Immature natural killer cell (primary cell): ENCODE results near the gene RNF126. TPM values are rescaled to one million over a fixed set of nuclear protein-coding genes. Genes with fewer than 3 reads are reported as not detected.
"Not testable (repeated sequence)": the region's sequence is repeated elsewhere in the genome, so short reads cannot be mapped to it uniquely, and the experiment has no call there.

Source experiments
- DNase-seq, 3 donors: peaks; one replicate each; pipeline ENCODE4 v3.0.0; 2022; ENCODE audit warnings: mixed read lengths in 1 of 3
- H3K27ac Mint-ChIP-seq, 6 donors: one replicate each; pipeline ENCODE4 v1.8.0; 2020; ENCODE audit warnings: mixed read lengths in 6 of 6, mild to moderate bottlenecking in 5 of 6, inconsistent platforms in 4 of 6, moderate library complexity in 3 of 6
- H3K27me3 Mint-ChIP-seq, 3 donors: one replicate each; pipeline ENCODE4 v1.8.0; 2020 to 2021; ENCODE audit warnings: low read depth in 3 of 3, mild to moderate bottlenecking in 3 of 3, mixed read lengths in 3 of 3, moderate library complexity in 3 of 3, inconsistent platforms in 1 of 3
- H3K36me3 Mint-ChIP-seq, 3 donors: one replicate each; pipeline ENCODE4 v1.8.0; 2020; ENCODE audit warnings: mixed read lengths in 3 of 3, inconsistent platforms in 2 of 3, mild to moderate bottlenecking in 2 of 3
- H3K4me1 Mint-ChIP-seq, 2 donors: one replicate each; pipeline ENCODE4 v1.8.0; 2020; ENCODE audit warnings: inconsistent platforms in 2 of 2, mild to moderate bottlenecking in 2 of 2, mixed read lengths in 2 of 2, moderate library complexity in 1 of 2
- H3K4me3 Mint-ChIP-seq, 5 donors: one replicate each; pipeline ENCODE4 v1.8.0; 2020; ENCODE audit warnings: mild to moderate bottlenecking in 5 of 5, mixed read lengths in 5 of 5, inconsistent platforms in 3 of 5, moderate library complexity in 3 of 5
- H3K9me3 Mint-ChIP-seq, 6 donors: one replicate each; pipeline ENCODE4 v1.8.0; 2020; ENCODE audit warnings: mild to moderate bottlenecking in 6 of 6, mixed read lengths in 6 of 6, inconsistent platforms in 4 of 6, moderate library complexity in 3 of 6
- polyA plus RNA-seq, 3 donors: library from polyadenylated mRNA; unstranded; fragments of 300-500 nt; fragmentation: Illumina TruSeq; gene quantifications; one replicate each; pipeline ENCODE4 v1.2.3, GENCODE V29; 2021

RNF126 gene
- polyA plus RNA-seq = 100 to 1,000 TPM in 1 of 3 donors, 10 to 100 TPM in 2; 78.7 to 119 (median 94.4) TPM

DNA sequence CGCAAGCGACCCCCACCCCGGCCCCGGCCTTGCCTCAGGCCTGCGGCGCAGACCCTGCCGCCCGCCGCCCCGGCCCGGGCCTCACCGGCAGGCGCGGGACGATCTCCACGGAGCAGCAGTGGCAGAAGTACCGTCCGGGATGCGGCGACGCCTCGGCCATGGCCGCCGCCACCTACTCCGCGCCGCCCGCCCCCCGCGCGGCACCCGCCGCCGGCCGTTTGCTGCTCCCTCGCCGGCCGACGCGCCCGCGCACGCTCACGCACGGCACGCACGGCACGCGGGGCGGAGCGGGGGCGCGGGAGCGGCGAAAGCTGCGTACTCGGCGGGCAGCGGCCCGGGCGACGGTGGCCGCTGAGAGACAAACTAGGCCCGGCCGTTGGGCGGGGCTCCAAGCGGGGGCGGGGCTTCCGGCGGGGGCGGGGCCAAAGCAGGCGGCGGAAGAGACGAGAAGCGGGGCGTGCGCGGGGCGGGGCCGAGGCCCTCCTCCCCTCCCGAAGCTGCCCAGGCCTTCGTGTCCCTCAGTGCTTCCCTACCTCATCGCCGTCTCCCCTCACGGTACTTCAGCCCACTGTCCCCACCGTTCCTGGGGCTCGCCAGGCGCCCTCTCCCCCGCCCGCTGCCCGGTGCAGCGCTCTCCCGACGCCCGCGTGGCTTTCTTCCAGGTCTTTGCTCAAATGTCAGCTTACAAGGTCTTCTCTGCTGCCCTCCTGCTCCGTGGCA is at the start of gene RNF126:
TSS of gene RNF126 (minus strand) at position 253 of the 720 bp plus-strand sequence. CDS start at position 160, 93 bp downstream.
- peaks cover 33 to 44% of the 10 kb centered on the region in 2 donors for H3K4me1 Mint-ChIP-seq
- no peaks in the 10 kb centered on the region for H3K36me3 Mint-ChIP-seq
- peaks cover 0 to 2% (median 0%) of the 10 kb centered on the region in 6 donors for H3K9me3 Mint-ChIP-seq
- peak; percentile 87 to 92 (median 91) for DNase-seq
- H3K27me3 Mint-ChIP-seq = peaks cover 30 to 47% (median 37%) of the 10 kb centered on the region in 3 donors
- peak within 1 kb of the TSS; percentile 94 to 99 (median 96) for H3K4me3 Mint-ChIP-seq
- H3K27ac Mint-ChIP-seq = peak within 1 kb of the TSS; percentile 98 to 100 (median 99)

DNA sequence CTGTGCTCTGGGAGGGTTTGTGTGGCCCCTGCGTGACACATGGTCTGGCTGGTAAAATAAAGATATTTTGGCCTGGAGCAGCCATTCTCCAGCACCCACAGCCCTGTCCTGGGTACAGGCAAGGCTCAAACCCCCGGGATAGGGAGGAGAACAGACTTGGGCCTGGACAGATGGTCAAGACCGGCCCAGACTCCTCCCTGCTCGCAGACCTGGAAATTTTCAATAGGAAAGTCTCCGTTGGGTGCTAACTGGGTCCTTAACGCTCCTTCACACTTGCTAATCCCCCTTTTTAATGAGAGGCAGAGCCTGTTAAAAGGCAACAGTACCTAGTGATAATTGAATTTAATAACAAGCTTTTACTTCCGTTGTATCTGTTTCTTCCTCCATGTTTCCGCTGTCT is 48.2 kb upstream of the RNF126 start:
- Mint-ChIP-seq H3K4me3 (peak overlapping the region in 2 of 5 donors; percentile 25 to 27), H3K27ac (no peak overlapping the region), H3K36me3 (no peaks in the 10 kb centered on the region), H3K27me3 (peaks cover 5 to 29% (median 18%) of the 10 kb centered on the region in 3 donors), H3K9me3 (no peaks in the 10 kb centered on the region), H3K4me1 (peaks cover 0 to 2% of the 10 kb centered on the region in 2 donors)
- no peak for DNase-seq

DNA sequence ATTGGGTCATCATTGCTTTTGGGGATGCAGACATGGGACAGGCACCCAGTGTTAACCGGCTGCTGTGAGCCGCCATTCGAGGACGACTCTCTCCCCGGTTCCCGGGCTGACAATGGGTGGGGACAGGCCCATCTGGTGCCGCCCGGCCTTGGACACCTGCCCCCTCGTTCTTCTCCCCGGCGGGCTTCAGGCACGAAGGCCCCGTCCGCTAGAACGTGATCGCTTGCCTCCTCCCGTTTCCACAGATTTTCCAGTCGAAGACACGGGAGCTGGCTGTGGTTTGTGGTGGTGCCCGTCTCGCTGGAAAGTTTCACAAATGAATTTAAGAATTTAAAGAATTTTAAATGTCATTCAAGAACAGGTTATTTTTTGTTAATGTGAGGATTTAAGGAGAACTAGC is 47.8 kb upstream of the RNF126 start:
- peaks cover 0 to 2% of the 10 kb centered on the region in 2 donors for H3K4me1 Mint-ChIP-seq
- no peaks in the 10 kb centered on the region for H3K9me3 Mint-ChIP-seq
- peaks cover 6 to 27% (median 18%) of the 10 kb centered on the region in 3 donors for H3K27me3 Mint-ChIP-seq
- H3K4me3 Mint-ChIP-seq = peak overlapping the region in 1 of 5 donors; percentile 7
- no peak for DNase-seq
- no peaks in the 10 kb centered on the region for H3K36me3 Mint-ChIP-seq
- no peak overlapping the region for H3K27ac Mint-ChIP-seq

DNA sequence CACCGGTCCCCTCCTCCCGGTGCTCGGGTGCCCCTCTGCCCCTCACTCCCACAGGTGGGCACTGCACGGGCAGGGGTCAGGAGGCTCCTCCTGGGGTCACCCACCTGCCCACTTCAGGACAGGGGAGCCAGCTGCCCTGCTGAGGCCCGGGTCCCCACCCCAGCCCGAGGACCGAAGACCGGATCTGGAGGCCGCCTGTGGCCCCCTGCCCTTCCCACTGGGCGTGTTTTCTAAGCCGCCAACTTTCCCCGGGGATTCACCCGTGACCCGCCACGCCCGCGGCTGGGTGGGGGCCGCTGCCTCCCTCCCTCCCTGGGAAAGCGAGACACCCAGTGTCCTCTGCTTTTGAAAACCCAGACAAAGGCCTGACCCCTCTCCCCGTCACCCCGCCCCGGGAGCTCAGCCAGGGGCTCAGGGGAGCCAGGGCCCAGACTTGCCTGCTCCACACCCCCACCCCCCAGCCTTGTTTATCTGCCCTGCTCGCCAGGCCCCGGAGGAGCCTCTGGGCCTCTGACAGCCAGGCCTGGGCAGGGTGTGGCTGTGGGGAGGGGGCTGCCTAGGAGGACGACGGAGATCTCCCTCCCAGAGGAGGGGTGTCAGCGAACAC is 47.1 kb upstream of the RNF126 start:
- Mint-ChIP-seq H3K4me1 (peaks cover 0 to 2% of the 10 kb centered on the region in 2 donors), H3K36me3 (no peaks in the 10 kb centered on the region), H3K27me3 (peaks cover 6 to 23% (median 15%) of the 10 kb centered on the region in 3 donors), H3K27ac (no peak overlapping the region), H3K9me3 (no peaks in the 10 kb centered on the region), H3K4me3 (no peak overlapping the region)
- no peak for DNase-seq

DNA sequence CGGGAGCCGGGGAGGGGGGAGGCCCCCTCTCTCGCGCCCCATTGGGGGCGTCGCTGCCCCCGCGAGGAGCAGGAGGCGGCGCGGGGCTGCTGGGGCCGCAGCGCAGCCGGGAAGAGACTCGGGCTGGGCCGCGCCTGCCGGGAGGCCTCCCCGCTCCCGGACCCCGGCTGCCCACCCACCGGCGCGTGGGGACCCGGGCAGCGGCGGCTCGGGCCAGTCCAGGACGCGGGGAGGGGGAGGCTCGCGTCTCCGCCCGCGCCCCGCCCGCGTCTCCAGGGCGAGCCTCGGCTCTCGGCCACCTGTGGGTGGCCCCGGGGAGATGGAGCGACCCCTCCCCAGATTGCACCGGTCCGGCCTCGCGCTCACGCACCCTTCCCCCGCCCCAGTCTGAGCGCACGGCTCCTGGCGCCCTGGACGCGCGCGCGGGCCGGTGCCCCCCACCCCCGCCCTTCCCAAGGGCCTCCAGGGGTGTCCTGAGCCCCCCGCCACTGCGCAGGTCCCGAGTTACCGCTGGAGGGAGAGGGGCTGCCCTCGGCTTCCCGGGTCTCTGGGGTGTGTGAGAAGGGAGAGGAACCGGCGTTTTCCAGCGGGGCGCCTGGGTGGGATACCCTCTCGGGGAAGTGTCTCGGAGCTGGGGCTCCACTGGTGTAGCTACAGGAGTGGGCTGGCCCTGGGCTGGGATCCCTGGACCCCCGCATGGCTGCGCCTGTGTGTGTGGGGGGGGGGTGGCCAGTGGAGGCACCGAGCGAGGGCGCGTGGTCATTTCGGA is 46.4 kb upstream of the RNF126 start:
- Mint-ChIP-seq H3K4me1 (peaks cover 0 to 4% of the 10 kb centered on the region in 2 donors), H3K36me3 (no peaks in the 10 kb centered on the region), H3K4me3 (no peak overlapping the region), H3K9me3 (no peaks in the 10 kb centered on the region), H3K27me3 (peaks cover 6 to 23% (median 15%) of the 10 kb centered on the region in 3 donors), H3K27ac (no peak overlapping the region)
- DNase-seq = no peak

DNA sequence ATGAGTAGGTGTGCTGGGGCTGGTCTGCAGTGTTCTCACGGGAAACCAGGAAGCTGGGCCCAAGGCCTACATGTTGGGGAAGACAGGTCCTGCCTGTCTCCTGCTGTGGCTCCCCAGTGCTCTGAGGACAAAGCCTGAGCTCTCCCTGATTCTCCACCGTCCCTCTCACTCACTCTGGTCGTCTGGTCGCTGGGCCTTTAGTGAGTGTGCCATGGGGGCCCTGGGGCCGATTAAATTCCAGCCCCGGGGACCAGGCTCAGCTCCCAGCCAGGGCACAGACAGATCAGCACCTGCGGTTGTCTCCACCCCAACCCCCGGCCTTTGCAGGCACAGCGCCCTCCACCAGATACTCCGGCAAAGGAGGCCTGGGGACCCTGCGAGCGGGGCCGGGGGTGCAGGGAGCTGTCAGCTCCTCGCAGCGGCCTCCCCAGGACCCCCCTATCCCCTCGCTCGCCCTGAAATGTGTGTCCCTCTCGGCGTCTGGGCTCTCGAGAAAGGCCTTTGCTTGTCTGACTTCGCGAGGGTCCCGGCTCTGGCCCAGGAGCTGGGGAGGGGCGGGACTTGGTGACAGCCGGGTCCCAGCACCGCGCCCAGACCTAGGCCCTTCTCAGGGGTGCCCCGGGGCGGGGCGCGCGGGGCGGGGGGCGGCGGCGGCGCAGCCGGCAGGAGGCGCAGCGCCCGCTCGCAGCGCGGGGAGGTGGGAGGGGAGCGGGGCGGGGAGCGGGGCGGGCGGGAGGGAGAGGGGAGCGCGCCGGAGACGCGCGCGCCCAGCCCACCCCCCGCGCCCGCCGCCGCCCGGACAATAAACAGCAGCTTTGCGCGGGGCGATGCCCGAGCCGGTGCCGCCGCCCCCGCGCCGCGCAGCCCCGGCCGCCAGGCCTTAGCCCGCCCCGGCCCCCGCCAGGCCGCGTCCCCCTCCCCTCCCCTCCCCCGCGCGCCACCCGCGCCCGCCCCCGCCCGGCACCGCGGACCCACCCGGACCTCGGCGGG is 45.4 kb upstream of the RNF126 start, which contains the start of gene PALM:
TSS of gene PALM (plus strand) at position 782 of the 990 bp plus-strand sequence. CDS start 212 bp downstream, outside the sequence.
- no peaks in the 10 kb centered on the region for H3K9me3 Mint-ChIP-seq
- DNase-seq = no peak
- peaks cover 0 to 8% of the 10 kb centered on the region in 2 donors for H3K4me1 Mint-ChIP-seq
- H3K27ac Mint-ChIP-seq = no peak within 1 kb of the TSS
- peaks cover 6 to 23% (median 15%) of the 10 kb centered on the region in 3 donors for H3K27me3 Mint-ChIP-seq
- H3K36me3 Mint-ChIP-seq = no peaks in the 10 kb centered on the region
- H3K4me3 Mint-ChIP-seq = peak within 1 kb of the TSS in 2 of 5 donors; percentile 49 to 71

DNA sequence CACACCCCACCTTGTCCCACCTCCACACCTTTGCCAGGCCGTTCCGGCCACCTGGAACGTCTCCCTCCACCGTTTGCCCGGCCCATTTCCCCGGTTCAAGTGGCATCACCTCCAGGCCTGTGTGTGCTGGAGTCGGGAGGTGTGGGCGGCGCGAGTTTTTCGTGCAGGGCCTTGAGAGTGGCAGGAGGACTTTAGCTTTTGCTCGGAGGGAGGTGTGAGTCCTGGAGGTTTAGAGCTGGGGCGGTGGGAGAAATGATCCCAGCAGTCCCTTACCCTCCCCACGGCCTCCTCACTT is 41.4 kb upstream of the RNF126 start:
- Mint-ChIP-seq H3K9me3 (no peaks in the 10 kb centered on the region), H3K27me3 (peaks cover 8 to 10% (median 10%) of the 10 kb centered on the region in 3 donors), H3K27ac (no peak overlapping the region), H3K36me3 (no peaks in the 10 kb centered on the region), H3K4me1 (peaks cover 6 to 17% of the 10 kb centered on the region in 2 donors), H3K4me3 (peak overlapping the region in 1 of 5 donors; percentile 35)
- DNase-seq = no peak

DNA sequence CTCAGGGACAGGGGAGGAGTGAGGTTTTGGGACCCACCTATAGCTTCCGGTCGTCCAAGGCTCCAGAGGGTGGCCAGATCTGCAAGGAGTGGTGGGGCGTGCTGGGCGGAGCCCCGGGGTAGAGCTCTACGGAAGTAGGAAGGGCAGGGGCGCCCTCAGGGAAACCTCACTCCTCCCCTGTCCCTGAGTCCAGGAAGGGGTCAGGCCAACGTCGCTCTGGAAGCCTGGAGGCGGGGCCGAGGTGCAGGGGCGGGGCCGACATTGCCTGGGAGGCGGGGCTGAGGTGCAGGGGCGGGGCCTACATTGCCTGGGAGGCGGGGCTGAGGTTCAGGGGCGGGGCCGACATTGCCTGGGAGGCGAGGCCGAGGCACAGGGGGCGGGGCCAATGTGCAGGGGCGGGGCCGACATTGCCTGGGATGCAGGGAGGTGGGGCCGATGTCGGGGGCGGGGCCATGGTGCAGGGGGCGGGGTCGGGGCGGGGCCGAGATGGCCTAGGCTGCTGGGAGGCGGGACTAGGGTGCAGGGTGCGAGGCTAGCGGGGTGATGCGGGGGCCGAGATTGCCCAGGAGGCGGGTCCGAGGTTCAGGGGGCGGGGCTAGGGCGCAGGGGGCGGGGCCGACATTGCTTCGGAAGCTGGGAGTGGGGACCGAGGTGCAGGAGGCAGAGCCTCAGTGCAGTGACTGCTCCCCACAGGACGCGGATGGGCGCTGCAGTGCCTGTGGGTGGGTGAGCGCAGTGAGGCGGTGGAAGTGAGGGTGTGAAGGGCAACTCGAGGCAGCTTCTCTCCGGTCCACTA is 40.8 kb upstream of the RNF126 start:
- DNase-seq = peak; percentile 64 to 65 (median 64)
- Mint-ChIP-seq H3K27me3 (peaks cover 8 to 10% (median 10%) of the 10 kb centered on the region in 3 donors), H3K4me3 (peak overlapping the region in 4 of 5 donors; percentile 19 to 73 (median 40)), H3K36me3 (no peaks in the 10 kb centered on the region), H3K27ac (peak overlapping the region in 1 of 6 donors; percentile 51), H3K4me1 (peaks cover 6 to 17% of the 10 kb centered on the region in 2 donors), H3K9me3 (no peaks in the 10 kb centered on the region)

DNA sequence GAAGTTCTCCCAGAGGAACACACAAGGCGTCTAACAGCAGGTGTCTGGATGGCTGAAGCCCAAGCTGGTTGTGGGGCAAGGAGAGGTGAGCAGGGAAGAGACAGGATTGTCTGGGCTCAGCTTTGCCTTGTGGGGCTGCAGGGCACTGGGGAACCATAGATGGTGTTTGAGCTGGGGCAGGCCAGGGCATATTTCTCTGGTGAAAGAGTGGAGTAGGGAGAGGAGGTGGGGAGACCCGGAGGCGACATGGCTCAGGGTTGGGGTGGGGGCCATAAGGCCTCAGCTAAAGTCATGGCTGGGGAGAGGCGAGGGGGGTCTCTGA is 40.3 kb upstream of the RNF126 start:
- Mint-ChIP-seq H3K27me3 (peaks cover 10% of the 10 kb centered on the region in 3 donors), H3K27ac (peak overlapping the region in 3 of 6 donors; percentile 25 to 67 (median 51)), H3K4me3 (peak overlapping the region in 4 of 5 donors; percentile 19 to 73 (median 56)), H3K9me3 (no peaks in the 10 kb centered on the region), H3K4me1 (peaks cover 6 to 17% of the 10 kb centered on the region in 2 donors), H3K36me3 (no peaks in the 10 kb centered on the region)
- DNase-seq = no peak

DNA sequence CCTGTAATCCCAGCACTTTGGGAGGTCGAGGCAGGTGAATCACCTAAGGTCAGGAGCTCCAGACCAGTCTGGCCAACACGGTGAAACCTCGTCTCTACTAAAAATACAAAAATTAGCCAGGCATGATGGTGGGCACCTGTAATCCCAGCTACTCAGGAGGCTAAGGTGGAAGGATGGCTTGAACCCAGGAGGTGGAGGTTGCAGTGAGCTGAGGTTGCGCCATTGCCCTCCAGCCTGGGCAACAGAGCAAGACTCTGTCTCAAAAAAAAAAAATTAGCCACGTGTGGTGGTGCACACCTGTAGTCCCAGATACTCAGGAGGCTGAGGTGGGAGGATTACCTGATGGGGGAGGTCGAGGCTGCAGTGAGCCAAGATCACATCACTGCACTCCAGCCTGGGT is 39.8 kb upstream of the RNF126 start:
- H3K9me3 Mint-ChIP-seq, DNase-seq, H3K36me3 Mint-ChIP-seq: not testable (repeated sequence)
- H3K27me3 Mint-ChIP-seq = peaks cover 8 to 10% (median 9%) of the 10 kb centered on the region in 3 donors
- peak overlapping the region in 3 of 6 donors; percentile 25 to 67 (median 34) for H3K27ac Mint-ChIP-seq
- H3K4me1 Mint-ChIP-seq = peaks cover 6 to 16% of the 10 kb centered on the region in 2 donors
- peak overlapping the region in 2 of 5 donors; percentile 19 to 61 for H3K4me3 Mint-ChIP-seq

DNA sequence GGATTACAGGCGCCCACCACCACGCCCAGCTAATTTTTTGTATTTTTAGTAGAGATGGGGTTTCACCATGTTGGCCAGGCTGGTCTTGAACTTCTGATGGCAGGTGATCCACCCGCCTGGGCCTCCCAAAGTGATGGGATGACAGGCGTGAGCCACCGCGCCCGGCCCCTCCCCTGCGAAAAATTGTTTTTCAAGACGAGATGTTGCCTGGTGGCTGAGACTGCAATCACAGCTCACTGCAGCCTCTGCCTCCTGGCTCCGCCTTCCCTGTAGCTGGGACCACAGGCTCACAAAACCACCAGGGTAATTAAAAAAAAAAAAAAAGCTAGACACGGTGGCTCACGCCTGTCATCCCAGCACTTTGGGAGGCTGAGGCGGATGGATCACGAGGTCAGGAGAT is 36.9 kb upstream of the RNF126 start:
- H3K9me3 Mint-ChIP-seq, H3K36me3 Mint-ChIP-seq, H3K4me3 Mint-ChIP-seq: not testable (repeated sequence)
- H3K4me1 Mint-ChIP-seq = peaks cover 6 to 24% of the 10 kb centered on the region in 2 donors
- H3K27ac Mint-ChIP-seq = peak overlapping the region in 1 of 6 donors; percentile 20
- DNase-seq = peak in 2 of 3 donors; percentile 19 to 32
- peaks cover 4 to 10% (median 4%) of the 10 kb centered on the region in 3 donors for H3K27me3 Mint-ChIP-seq

DNA sequence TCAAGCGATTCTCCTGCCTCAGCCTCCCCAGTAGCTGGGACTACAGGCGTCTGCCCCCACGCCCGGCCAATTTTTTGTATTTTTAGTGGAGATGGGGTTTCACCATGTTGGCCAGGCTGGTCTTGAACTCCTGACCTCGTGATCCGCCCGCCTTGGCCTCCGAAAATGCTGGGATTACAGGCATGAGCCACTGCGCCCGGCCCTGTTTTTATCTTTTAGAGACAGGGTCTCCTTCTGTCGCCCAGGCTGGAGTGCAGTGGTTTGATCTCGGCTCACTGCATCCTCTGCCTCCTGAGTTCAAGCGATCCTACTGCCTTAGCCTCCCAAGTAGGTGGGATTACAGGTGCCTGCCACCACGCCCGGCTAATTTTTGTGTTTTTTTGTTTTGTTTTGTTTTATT is 35.5 kb upstream of the RNF126 start:
- not testable (repeated sequence) for DNase-seq, H3K36me3 Mint-ChIP-seq, H3K9me3 Mint-ChIP-seq, H3K27ac Mint-ChIP-seq, H3K4me3 Mint-ChIP-seq
- Mint-ChIP-seq H3K4me1 (peaks cover 6 to 21% of the 10 kb centered on the region in 2 donors), H3K27me3 (peaks cover 6 to 10% (median 6%) of the 10 kb centered on the region in 3 donors)
